ENCODE measurements around the gene KRT32. TPM values are rescaled to one million over a fixed set of nuclear protein-coding genes. Genes with fewer than 3 reads are reported as not detected.

The KRT32 gene
- total and polyA plus RNA-seq, 9 of the 15 experiments (the other 6 are each of a cell fraction or from before 2014, with no cell fraction given), result not detected

DNA sequence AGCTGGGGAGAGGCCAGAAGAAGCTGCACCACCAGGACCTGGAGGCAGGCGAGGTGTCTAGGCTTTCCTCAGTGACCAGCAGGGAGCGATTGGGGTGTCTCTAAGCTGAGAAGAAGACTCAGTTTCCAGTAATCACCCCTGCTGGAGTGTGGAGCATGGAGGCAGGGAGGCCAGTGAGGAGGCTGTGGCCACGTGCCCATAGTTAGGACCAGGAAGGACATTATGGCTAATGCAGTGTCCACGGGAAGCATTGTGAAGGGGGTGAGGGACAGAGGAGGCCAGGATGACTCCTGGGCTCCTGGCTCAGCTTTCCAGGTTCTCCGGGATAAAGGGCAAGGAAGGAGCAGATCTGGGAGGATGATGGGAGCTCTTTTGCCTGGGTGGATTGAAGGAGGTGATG lies 32.5 kb upstream of the KRT32 start (continued):
- TF ChIP-seq, protein P1, sequence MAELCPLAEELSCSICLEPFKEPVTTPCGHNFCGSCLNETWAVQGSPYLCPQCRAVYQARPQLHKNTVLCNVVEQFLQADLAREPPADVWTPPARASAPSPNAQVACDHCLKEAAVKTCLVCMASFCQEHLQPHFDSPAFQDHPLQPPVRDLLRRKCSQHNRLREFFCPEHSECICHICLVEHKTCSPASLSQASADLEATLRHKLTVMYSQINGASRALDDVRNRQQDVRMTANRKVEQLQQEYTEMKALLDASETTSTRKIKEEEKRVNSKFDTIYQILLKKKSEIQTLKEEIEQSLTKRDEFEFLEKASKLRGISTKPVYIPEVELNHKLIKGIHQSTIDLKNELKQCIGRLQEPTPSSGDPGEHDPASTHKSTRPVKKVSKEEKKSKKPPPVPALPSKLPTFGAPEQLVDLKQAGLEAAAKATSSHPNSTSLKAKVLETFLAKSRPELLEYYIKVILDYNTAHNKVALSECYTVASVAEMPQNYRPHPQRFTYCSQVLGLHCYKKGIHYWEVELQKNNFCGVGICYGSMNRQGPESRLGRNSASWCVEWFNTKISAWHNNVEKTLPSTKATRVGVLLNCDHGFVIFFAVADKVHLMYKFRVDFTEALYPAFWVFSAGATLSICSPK (IDR thresholded peaks at IDR 0.05; ENCODE audit: borderline replicate concordance), result no peak
- TF ChIP-seq GATAD2A (IDR thresholded peaks at IDR 0.05) (no peak), TAF1 (IDR thresholded peaks at IDR 0.05; ENCODE audit: control insufficient read depth, extremely low read depth, insufficient read depth, low read length, severe bottlenecking) (no peak), NUFIP1 (IDR thresholded peaks at IDR 0.05; ENCODE audit: partially characterized antibody) (peak; percentile 65), ZNF584 (CRISPR knock-in tag; IDR thresholded peaks at IDR 0.05; ENCODE audit: low read depth) (no peak), ZNF324 (CRISPR knock-in tag; IDR thresholded peaks at IDR 0.05) (no peak), ZNF347 (CRISPR knock-in tag; IDR thresholded peaks at IDR 0.05; ENCODE audit: low read depth) (no peak), ILF3 (IDR thresholded peaks at IDR 0.05; ENCODE audit: borderline replicate concordance) (no peak), ZNF408 (CRISPR knock-in tag; IDR thresholded peaks at IDR 0.05; ENCODE audit: low read depth) (no peak), ZNF384 (IDR thresholded peaks at IDR 0.05; ENCODE audit: low read depth, low read length) (no peak), IFI16 (CRISPR knock-in tag; IDR thresholded peaks at IDR 0.05) (no peak), SRSF1 (IDR thresholded peaks at IDR 0.05; ENCODE audit: low read depth, low read length) (no peak), DMBX1 (CRISPR knock-in tag; IDR thresholded peaks at IDR 0.05; ENCODE audit: borderline replicate concordance) (no peak), SMAD4 (CRISPR knock-in tag; conservative IDR thresholded peaks at IDR 0.05) (0 out of 2 replicates have a peak, but pooled peaks have one; percentile 10), PTBP1 (IDR thresholded peaks at IDR 0.05; ENCODE audit: low read depth, low read length) (no peak), DACH1 (IDR thresholded peaks at IDR 0.05; ENCODE audit: partially characterized antibody) (no peak), SIN3B (IDR thresholded peaks at IDR 0.05; ENCODE audit: low read depth) (no peak), EHMT2 (IDR thresholded peaks at IDR 0.05) (0 out of 2 replicates have a peak, but pooled peaks have one; percentile 5), HSF4 (CRISPR knock-in tag; IDR thresholded peaks at IDR 0.05; ENCODE audit: borderline replicate concordance) (no peak)
- TF ChIP-seq, protein P2, sequence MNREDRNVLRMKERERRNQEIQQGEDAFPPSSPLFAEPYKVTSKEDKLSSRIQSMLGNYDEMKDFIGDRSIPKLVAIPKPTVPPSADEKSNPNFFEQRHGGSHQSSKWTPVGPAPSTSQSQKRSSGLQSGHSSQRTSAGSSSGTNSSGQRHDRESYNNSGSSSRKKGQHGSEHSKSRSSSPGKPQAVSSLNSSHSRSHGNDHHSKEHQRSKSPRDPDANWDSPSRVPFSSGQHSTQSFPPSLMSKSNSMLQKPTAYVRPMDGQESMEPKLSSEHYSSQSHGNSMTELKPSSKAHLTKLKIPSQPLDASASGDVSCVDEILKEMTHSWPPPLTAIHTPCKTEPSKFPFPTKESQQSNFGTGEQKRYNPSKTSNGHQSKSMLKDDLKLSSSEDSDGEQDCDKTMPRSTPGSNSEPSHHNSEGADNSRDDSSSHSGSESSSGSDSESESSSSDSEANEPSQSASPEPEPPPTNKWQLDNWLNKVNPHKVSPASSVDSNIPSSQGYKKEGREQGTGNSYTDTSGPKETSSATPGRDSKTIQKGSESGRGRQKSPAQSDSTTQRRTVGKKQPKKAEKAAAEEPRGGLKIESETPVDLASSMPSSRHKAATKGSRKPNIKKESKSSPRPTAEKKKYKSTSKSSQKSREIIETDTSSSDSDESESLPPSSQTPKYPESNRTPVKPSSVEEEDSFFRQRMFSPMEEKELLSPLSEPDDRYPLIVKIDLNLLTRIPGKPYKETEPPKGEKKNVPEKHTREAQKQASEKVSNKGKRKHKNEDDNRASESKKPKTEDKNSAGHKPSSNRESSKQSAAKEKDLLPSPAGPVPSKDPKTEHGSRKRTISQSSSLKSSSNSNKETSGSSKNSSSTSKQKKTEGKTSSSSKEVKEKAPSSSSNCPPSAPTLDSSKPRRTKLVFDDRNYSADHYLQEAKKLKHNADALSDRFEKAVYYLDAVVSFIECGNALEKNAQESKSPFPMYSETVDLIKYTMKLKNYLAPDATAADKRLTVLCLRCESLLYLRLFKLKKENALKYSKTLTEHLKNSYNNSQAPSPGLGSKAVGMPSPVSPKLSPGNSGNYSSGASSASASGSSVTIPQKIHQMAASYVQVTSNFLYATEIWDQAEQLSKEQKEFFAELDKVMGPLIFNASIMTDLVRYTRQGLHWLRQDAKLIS (CRISPR knock-in tag; IDR thresholded peaks at IDR 0.05), result no peak
